ENCODE data around the gene APLNR.

Gene APLNR

DNA sequence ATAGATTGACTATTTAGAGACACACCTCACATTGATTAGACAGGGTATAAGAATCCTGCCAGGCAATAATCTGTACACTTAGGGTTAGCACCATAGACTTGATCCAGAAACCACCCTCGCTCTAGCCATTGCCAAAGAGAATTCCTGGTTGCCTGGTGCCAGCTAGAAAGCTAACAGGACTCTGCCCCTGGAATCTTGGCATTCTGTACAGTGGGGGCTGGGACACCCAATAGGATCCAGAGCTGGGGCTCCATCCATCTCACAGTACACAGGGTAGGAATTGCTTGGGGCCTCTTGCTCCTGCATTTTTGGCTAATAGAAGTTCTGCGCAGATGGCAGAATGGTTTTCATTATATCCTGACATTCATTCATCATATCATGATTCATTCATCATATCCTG, 3.0 kb upstream of the APLNR start:
- H3K27ac ChIP-seq: no peak overlapping the region
- no peak for DNase-seq
- no peak overlapping the region for H3K4me3 ChIP-seq (ENCODE audit: low read depth, low read length)
- peaks cover 2% of the 10 kb centered on the region for H3K27me3 ChIP-seq (replicated peaks)
- TF ChIP-seq, protein P1, sequence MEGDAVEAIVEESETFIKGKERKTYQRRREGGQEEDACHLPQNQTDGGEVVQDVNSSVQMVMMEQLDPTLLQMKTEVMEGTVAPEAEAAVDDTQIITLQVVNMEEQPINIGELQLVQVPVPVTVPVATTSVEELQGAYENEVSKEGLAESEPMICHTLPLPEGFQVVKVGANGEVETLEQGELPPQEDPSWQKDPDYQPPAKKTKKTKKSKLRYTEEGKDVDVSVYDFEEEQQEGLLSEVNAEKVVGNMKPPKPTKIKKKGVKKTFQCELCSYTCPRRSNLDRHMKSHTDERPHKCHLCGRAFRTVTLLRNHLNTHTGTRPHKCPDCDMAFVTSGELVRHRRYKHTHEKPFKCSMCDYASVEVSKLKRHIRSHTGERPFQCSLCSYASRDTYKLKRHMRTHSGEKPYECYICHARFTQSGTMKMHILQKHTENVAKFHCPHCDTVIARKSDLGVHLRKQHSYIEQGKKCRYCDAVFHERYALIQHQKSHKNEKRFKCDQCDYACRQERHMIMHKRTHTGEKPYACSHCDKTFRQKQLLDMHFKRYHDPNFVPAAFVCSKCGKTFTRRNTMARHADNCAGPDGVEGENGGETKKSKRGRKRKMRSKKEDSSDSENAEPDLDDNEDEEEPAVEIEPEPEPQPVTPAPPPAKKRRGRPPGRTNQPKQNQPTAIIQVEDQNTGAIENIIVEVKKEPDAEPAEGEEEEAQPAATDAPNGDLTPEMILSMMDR (IDR thresholded peaks at IDR 0.05; ENCODE audit: low read depth, low read length, missing control alignments): no peak
- in situ Hi-C loops (cut with HindIII; ENCODE audit: low pct_ligation_motif_present, low sequenced_read_pairs): no loop called here
- no peaks in the 10 kb centered on the region for H3K36me3 ChIP-seq (replicated peaks)

DNA sequence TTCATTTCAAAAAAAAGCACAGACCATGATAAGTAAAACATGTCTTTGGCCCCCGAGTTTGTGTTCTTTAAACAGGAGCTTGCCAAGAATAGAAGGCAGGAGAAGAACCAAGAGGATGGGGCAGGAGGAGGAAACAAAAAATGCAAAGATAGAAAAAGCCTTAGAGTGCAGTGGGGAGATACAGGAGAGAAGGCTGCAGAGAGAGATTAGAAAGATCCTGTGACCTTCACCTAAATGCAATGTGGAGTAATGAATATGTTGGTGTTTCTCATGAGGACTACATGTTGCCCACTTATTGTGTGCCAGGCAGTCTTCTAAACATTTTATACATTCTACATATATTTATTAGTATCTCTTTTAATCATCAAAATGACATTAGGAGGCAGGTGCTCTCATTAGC, 2.3 kb upstream of the APLNR start:
- no peaks in the 10 kb centered on the region for H3K36me3 ChIP-seq (replicated peaks)

DNA sequence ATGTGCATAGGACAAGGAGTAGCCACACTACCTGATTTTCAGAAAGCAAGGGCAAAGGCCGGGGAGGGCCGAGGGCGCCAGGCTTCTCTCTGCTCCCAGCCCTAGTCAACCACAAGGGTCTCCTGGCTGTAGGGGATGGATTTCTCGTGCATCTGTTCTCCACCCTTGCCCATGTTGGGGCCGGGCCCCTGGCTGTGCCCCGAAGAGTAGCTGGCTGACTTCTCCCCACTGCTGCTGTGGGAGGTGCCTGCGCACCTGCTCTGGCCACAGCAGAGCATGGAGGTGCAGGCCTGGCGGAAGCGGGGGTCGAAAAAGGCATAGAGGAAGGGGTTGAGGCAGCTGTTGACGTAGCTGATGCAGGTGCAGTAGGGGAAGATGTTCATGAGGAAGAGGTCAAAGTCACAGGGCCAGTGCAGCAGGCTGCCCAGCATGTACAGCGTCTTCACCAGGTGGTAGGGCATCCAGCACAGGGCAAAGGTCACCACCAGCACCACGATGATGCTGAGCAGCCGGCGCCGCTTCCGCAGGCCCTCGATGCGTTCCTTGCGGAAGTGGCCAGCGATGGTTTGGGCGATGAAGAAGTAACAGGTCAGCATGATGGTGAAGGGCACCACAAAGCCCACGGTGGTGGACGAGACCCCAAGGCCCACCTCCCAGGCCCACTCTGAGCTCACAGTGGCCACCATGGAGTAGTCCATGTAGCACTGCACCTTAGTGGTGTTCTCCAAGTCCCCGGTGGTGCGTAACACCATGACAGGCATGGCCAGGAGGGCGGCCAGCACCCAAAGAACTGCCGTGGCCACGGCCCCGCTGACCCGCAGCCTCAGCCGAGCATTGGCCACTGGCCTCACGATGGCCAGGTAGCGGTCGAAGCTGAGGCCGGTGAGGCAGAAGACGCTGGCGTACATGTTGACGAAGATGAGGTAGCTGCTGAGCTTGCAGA, 1.0 kb downstream of the APLNR start:
- Histone ChIP-seq H3K27ac (no peak overlapping the region), H3K27me3 (replicated peaks) (peaks cover 12% of the 10 kb centered on the region), H3K36me3 (replicated peaks) (no peaks in the 10 kb centered on the region), H3K4me3 (ENCODE audit: low read depth, low read length) (no peak overlapping the region)
- no peak for DNase-seq
- TF ChIP-seq, protein P1 (IDR thresholded peaks at IDR 0.05; ENCODE audit: low read depth, low read length, missing control alignments): no peak
- in situ Hi-C loops (cut with HindIII; ENCODE audit: low pct_ligation_motif_present, low sequenced_read_pairs): no loop called here

More for the DNA sequence above, 2.3 kb upstream of the APLNR start:
- DNase-seq: no peak
- in situ Hi-C loops (cut with HindIII; ENCODE audit: low pct_ligation_motif_present, low sequenced_read_pairs): no loop called here
- TF ChIP-seq, protein P1 (IDR thresholded peaks at IDR 0.05; ENCODE audit: low read depth, low read length, missing control alignments): no peak
- Histone ChIP-seq H3K27me3 (replicated peaks) (peaks cover 2% of the 10 kb centered on the region), H3K27ac (no peak overlapping the region), H3K4me3 (ENCODE audit: low read depth, low read length) (no peak overlapping the region)

DNA sequence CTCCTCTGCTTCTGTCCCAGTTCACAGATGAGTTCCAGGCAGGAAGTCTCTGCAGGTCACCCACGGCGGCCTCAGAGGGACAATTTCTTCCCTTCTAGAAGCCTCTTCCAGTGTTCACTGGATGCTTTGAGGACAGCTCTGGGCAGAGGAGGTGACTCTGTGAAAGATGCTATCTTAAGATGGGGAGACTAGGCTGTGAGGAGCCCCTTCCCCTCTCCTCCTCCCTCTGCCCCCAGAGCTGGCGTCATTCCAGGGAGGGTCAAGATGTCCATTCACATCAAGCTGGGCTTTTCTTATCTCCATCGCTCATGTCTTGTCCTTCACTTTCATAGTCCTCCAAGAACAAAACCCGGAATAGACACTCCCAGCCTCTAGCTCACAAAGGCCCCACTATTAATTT, 3.3 kb downstream of the APLNR start:
- H3K27me3 ChIP-seq (replicated peaks): peaks cover 16% of the 10 kb centered on the region
- no peaks in the 10 kb centered on the region for H3K36me3 ChIP-seq (replicated peaks)
- TF ChIP-seq, protein P1 (IDR thresholded peaks at IDR 0.05; ENCODE audit: low read depth, low read length, missing control alignments): no peak
- no peak overlapping the region for H3K27ac ChIP-seq
- no peak overlapping the region for H3K4me3 ChIP-seq (ENCODE audit: low read depth, low read length)
- DNase-seq: no peak
- in situ Hi-C loops (cut with HindIII; ENCODE audit: low pct_ligation_motif_present, low sequenced_read_pairs): no loop called here

DNA sequence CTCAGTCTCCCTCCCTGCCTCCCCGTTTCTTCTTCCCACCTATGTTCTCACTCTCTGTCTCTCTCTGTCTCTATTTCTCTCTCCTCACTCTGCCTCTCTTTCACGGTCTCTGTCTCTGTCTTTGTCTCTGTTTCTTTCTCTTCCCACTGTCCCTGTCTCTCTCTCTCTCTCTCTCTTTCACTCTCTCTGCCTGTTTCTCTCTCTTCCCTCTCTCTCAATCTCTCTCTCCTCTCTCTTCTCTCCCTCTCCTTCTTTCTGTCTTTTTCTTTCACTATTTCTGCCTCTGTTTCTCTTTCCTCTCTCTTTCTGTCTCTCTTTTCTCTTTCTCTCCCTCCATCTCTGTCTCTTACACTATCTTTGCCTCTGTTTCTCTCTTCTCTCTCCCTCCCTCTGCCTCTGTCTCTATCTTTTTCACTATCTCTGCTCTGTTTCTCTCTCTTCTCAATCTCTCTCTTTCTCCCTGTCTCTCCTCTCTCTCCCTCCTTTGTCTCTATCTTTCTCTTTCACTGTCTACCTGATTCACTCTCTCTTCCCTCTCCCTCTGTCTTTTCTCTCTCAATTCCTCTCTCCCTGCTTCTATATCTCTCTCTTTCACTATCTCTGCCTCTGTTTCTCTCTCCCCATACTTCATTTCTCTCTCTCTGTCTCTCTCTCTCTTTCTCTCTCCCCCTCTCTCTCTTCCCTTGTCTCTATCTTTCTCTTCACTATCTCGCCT, 5.4 kb downstream of the APLNR start:
- no peak for DNase-seq
- Histone ChIP-seq H3K27me3 (replicated peaks) (peaks cover 14% of the 10 kb centered on the region), H3K4me3 (ENCODE audit: low read depth, low read length) (no peak overlapping the region), H3K27ac (no peak overlapping the region), H3K36me3 (replicated peaks) (no peaks in the 10 kb centered on the region)
- TF ChIP-seq, protein P1 (IDR thresholded peaks at IDR 0.05; ENCODE audit: low read depth, low read length, missing control alignments): no peak
- in situ Hi-C loops (cut with HindIII; ENCODE audit: low pct_ligation_motif_present, low sequenced_read_pairs): no loop called here

All from brain microvascular endothelial cell (primary cell).